GM21528 (cell line): ENCODE results near the gene C17orf67.

Experiments
- ATAC-seq: cut with Tn5 transposase; IDR thresholded peaks from one replicate; pipeline ENCODE4 v1.9.1; 2021; ENCODE audit warnings: mild to moderate bottlenecking, moderate library complexity; ENCODE audit not compliant: unreplicated experiment, low FRiP score

The C17orf67 gene

DNA sequence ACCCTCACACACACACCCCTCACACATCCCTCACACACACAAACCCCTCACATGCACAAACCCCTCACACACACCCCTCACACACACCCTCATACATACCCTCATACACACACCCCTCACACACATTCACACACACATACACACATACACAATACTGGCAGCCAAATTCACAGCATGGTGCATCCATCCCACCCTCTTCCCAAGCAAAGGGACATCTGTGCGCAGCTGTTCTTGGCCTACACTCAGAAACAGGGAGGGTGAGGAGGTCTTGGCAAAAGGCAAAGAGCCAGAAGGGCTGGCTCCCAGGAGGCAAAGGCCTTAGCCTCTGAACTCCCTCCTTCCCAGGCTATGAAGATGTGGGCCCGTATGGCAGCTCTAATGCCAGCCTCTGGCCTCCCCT lies 23.4 kb downstream of the C17orf67 start:
- no peak for ATAC-seq

GRCh38 chr17:56809820-56810179 lies 23.9 kb downstream of the C17orf67 start:
- ATAC-seq = no peak

- ATAC-seq = no peak
Measured at GRCh38 chr17:56809106-56809819, 24.5 kb downstream of the C17orf67 start.

- ATAC-seq = no peak
Measured at GRCh38 chr17:56808503-56808902, 25.2 kb downstream of the C17orf67 start.

GRCh38 chr17:56807723-56808122 lies 26.0 kb downstream of the C17orf67 start:
- no peak for ATAC-seq

- no peak for ATAC-seq
Measured at GRCh38 chr17:56806949-56807348, 26.8 kb downstream of the C17orf67 start.

- ATAC-seq = no peak
Measured at GRCh38 chr17:56804454-56804853, 29.3 kb downstream of the C17orf67 start.

DNA sequence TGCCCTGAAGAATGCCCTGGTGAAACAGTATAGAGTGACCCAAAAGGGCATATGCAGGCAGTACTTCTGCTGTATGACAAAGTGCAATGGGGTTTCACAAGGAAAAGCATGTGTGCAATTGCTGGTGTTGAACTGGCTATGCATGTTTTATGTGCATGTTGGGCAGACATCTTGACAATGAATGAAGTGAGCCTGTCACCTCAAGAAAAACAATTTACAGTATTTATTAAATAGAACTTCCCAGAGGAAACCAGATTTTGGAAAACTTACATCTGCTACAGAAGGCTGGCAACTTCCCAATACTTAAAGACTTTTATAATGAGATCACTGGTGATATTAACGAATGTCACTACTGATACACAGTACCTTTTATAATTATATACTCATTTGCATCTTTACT lies 30.6 kb downstream of the C17orf67 start:
- ATAC-seq = no peak

DNA sequence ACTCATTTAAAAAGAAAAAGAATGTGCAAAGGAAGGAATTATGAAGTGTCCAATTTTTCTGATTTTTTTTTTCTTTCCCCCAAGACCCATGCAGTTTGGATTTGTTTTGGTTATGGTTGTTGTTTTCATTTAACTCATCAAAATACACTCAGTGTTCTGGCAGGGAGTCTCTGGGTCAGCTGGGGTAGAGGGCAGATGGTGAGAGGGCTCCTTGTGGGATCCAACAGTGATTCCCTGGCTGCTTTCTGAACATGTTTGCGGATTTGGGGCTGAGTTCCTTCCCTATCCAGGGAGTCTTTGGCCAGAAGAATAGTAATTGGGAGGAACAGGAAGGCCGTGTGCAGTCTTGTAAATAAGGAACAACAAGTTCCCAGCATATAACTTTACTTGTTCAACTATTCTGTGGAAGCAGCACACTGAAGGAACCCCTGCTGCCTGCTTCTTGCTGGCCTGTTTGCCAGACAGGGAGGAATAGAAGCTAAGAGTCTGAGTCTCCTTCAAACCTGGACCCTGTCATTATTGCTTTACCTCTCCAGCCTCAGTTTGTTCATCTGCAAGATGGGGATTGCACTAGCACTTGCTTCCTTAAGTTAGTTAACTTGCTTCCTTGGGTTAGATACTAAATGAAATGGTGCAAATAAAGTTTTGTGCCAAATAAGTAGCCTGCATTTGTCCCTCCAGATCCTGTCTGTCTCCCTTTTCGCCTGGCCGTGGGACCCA lies 32.1 kb downstream of the C17orf67 start:
- no peak for ATAC-seq

DNA sequence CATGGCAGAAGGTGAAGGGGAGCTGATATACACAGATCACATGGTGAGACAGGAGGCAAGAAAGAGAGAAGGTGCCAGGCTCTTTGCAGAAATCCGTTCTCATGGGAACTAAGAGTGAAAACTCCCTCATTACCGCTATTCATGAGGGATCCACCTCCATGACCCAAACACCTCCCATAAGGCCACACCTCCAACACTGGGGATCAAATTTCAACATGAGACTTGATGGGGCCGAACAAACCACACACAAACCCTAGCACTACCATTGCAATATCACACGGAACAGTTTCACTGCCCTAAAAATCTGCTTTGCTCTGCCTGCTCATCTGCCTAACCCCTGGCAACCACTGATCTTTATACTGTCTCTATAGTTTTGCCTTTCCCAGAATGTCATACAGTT lies 34.8 kb downstream of the C17orf67 start:
- no peak for ATAC-seq

GRCh38 chr17:56796536-56796935 lies 37.2 kb downstream of the C17orf67 start:
- ATAC-seq = no peak

DNA sequence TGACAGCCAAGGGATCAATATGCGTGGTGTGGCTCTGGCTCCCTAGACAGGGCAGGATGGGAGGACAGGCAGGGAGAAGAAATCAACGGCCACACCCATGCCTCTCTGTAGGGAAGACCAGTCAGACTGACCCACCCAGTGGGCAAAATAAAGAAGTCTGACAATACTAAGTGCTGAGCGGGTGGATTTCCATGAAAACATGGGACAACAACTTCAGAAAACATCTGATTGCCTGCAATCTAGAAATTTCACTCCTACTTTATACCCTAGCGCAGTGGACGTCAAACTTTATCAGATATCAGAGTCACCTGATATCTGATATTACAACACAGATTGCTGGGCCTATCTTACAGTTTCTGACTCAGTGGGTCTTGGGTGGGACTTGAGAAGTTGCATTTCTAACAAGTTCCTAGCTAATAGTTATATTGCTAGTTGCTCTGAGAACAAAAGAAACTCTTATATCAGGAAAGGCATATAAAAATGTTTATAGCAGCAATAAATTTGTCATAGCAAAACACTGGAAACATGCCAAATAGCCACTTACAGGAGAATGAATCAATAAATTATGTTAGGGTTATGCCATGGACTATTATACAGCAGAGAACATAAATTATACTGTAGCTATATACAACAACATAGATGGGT lies 38.4 kb downstream of the C17orf67 start:
- no peak for ATAC-seq

DNA sequence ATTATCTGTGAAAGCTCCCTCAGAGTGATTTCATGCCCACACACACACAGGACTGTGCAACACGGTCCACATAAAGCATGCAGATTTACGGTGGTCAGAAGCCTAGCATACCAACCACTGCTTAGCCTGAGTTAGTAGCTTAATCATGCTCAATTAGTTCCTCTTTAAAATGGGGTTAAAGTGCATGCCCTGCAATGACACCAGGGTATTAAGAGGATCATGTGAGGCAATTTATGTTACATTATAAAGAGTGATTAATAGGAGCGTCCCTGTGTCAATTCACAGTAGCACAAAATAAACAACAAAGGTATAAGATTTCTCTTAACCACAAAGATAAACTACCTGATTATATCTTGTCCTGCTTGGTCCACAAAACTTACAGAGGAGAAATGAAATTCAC lies 39.8 kb downstream of the C17orf67 start:
- no peak for ATAC-seq

GRCh38 chr17:56793531-56793930 lies 40.2 kb downstream of the C17orf67 start:
- ATAC-seq = no peak

DNA sequence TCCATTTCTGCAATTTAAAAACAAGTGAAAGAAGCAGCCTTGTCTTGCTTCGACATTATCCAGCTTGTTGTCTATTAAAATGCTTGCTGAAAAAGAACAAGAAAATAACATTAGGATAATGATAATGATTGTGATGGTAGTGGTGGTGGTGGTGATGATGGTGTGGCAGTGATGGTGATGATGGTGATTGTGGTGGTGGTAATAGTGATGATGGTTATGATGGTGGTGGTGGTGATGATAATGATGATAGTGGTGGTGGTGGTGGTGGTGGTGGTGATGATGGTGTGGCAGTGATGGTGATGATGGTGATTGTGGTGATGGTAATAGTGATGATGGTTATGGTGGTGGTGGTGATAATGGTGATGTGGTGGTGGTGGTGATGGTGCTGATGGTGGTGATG lies 41.5 kb downstream of the C17orf67 start:
- ATAC-seq = no peak

- ATAC-seq = peak; percentile 82
Measured at GRCh38 chr17:56786989-56787482, 46.7 kb downstream of the C17orf67 start.

- no peak for ATAC-seq
Measured at GRCh38 chr17:56785997-56786680, 47.6 kb downstream of the C17orf67 start.

DNA sequence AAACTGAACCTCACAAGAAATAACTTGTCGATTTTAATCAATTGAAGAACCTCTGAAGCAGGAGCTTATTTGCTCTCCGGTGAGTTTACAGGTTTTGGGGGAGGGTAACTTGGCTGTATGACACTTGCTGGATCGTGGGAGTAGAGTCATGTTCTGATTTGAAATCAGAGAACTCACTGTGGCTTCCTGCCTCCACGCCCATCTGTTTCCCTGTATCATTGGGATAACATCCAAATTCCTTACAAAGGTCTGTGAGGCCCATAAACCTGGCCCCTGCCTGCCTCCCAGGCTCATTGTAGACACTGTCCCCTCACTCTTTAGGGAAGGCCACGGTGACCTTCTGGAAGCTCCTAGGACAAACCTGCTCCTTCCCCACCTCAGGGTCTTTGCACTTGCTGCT lies 48.3 kb downstream of the C17orf67 start:
- ATAC-seq = no peak

GRCh38 chr17:56782338-56782737 lies 51.4 kb downstream of the C17orf67 start:
- ATAC-seq = no peak

- no peak for ATAC-seq
Measured at GRCh38 chr17:56781906-56782305, 51.8 kb downstream of the C17orf67 start.
